Measurements from ENCODE around the gene GRWD1. TPM values are rescaled to one million over a fixed set of nuclear protein-coding genes. Genes with fewer than 3 reads are reported as not detected.
A peak's percentile ranks its signal among the peaks of the same experiment; 100 is the strongest.

The GRWD1 gene
- total RNA-seq, 1 experiment from 2014 or later: 64.8 TPM

GRCh38 chr19:48397263-48398101 lies 48.3 kb upstream of the GRWD1 start:
- no peaks in the 10 kb centered on the region for H3K9me2 ChIP-seq (ENCODE audit: insufficient read depth)
- no peak for DNase-seq (ENCODE audit: low read depth, low spot score)
- no TSS peak for BruUV-seq (replicated peaks)
- no peaks in the 10 kb centered on the region for H4K20me1 ChIP-seq (ENCODE audit: insufficient read depth)
- intact Hi-C loops (cut with micrococcal nuclease): loop anchor here (5.0 to 10.0 kb wide), 3 partner anchors 35 to 97 kb away; partner anchors contain the start of genes EMP3, SYNGR4 and TMEM143
- H3K4me1 ChIP-seq (ENCODE audit: control insufficient read depth in 1 of 2, insufficient read depth in 2 of 2, low read length in 2 of 2): peaks cover 24 to 67% of the 10 kb centered on the region in 2 experiments
- no peaks in the 10 kb centered on the region for H3K9me3 ChIP-seq (ENCODE audit: control insufficient read depth in 1 of 2, insufficient read depth in 1 of 2, low read depth in 1 of 2, low read length in 2 of 2)
- no peak overlapping the region for H2AFZ ChIP-seq (ENCODE audit: low read depth, low read length, poor library complexity, severe bottlenecking)
- peaks cover 31% of the 10 kb centered on the region for H3K79me2 ChIP-seq (ENCODE audit: insufficient read depth, low read length)
- RAD21 ChIA-PET (ENCODE audit: low non-redundant PET in 1 of 2, low total read pairs in 2 of 2, uncharacterized antibody in 2 of 2, unreplicated experiment in 2 of 2): no interaction called here
- peak overlapping the region; percentile 92 for H3K9ac ChIP-seq (ENCODE audit: low read length)
- no peaks in the 10 kb centered on the region for H3K36me3 ChIP-seq (ENCODE audit: control insufficient read depth in 1 of 2, insufficient read depth in 2 of 2, low read length in 2 of 2)
- POLR2A ChIA-PET: no interaction called here
- peak overlapping the region; percentile 69 to 79 for H3K4me3 ChIP-seq (replicated peaks in 1 of 2; ENCODE audit: low read depth in 1 of 2, low read length in 2 of 2)
- TF ChIP-seq ZBTB33 (IDR thresholded peaks at IDR 0.05; ENCODE audit: extremely low read depth, insufficient replicate concordance, low read length) (no peak), YY1 (IDR thresholded peaks at IDR 0.05; ENCODE audit: extremely low read depth, insufficient replicate concordance, low read depth, low read length) (no peak), SIN3A (IDR thresholded peaks at IDR 0.05; ENCODE audit: low read depth) (no peak), ZNF274 (IDR thresholded peaks at IDR 0.05; ENCODE audit: low read depth, low read length) (no peak), TCF7L2 (IDR thresholded peaks at IDR 0.05; ENCODE audit: borderline replicate concordance, extremely low read depth, insufficient read depth, insufficient read length) (no peak), CBX3 (IDR thresholded peaks at IDR 0.05; ENCODE audit: low read depth) (no peak), ZFX (IDR thresholded peaks at IDR 0.05) (no peak), POLR2A (IDR thresholded peaks at IDR 0.05; ENCODE audit: borderline replicate concordance, extremely low read depth, insufficient read depth, insufficient read length) (no peak), SP1 (IDR thresholded peaks at IDR 0.05; ENCODE audit: low read depth) (no peak), EGR1 (IDR thresholded peaks at IDR 0.05; ENCODE audit: low read depth) (no peak), EZH2 (IDR thresholded peaks at IDR 0.05) (no peak), ATF3 (IDR thresholded peaks at IDR 0.05) (no peak), MAX (IDR thresholded peaks at IDR 0.05) (no peak), RAD21 (IDR thresholded peaks at IDR 0.05; ENCODE audit: low read depth) (no peak), EZH2phosphoT487 (IDR thresholded peaks at IDR 0.05; ENCODE audit: borderline replicate concordance) (no peak), ELF1 (IDR thresholded peaks at IDR 0.05; ENCODE audit: borderline replicate concordance, low read depth) (no peak), SRF (IDR thresholded peaks at IDR 0.05; ENCODE audit: low read depth) (no peak)
- TF ChIP-seq, protein P1, sequence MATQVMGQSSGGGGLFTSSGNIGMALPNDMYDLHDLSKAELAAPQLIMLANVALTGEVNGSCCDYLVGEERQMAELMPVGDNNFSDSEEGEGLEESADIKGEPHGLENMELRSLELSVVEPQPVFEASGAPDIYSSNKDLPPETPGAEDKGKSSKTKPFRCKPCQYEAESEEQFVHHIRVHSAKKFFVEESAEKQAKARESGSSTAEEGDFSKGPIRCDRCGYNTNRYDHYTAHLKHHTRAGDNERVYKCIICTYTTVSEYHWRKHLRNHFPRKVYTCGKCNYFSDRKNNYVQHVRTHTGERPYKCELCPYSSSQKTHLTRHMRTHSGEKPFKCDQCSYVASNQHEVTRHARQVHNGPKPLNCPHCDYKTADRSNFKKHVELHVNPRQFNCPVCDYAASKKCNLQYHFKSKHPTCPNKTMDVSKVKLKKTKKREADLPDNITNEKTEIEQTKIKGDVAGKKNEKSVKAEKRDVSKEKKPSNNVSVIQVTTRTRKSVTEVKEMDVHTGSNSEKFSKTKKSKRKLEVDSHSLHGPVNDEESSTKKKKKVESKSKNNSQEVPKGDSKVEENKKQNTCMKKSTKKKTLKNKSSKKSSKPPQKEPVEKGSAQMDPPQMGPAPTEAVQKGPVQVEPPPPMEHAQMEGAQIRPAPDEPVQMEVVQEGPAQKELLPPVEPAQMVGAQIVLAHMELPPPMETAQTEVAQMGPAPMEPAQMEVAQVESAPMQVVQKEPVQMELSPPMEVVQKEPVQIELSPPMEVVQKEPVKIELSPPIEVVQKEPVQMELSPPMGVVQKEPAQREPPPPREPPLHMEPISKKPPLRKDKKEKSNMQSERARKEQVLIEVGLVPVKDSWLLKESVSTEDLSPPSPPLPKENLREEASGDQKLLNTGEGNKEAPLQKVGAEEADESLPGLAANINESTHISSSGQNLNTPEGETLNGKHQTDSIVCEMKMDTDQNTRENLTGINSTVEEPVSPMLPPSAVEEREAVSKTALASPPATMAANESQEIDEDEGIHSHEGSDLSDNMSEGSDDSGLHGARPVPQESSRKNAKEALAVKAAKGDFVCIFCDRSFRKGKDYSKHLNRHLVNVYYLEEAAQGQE (IDR thresholded peaks at IDR 0.05; ENCODE audit: low read depth): no peak
- H3K27me3 ChIP-seq (ENCODE audit: insufficient read depth, low read length): no peaks in the 10 kb centered on the region
- peak overlapping the region; percentile 76 for H3K4me2 ChIP-seq (ENCODE audit: low read length)
- CTCF ChIA-PET: no interaction called here
- ATAC-seq: no peak
- H3K27ac ChIP-seq (ENCODE audit: low read depth, low read length): peak overlapping the region; percentile 92
